Activated CD8-positive, alpha-beta memory T cell treated with anti-CD3 and anti-CD28 coated beads for 1 hour (primary cell): ENCODE data around the gene GJA5.
"Not testable (repeated sequence)": the region's sequence is repeated elsewhere in the genome, so short reads cannot be mapped to it uniquely, and the experiment has no call there.

Source experiments
- DNase-seq, 2 donors: peaks; one replicate each; pipeline ENCODE4 v3.0.0-alpha.2; 2020; ENCODE audit warnings: low read depth in 1 of 2; ENCODE audit errors: extremely low read depth in 1 of 2

Gene GJA5

GRCh38 chr1:147734291-147734841, 26.0 kb downstream of the GJA5 start:
- DNase-seq = not testable (repeated sequence)

DNA sequence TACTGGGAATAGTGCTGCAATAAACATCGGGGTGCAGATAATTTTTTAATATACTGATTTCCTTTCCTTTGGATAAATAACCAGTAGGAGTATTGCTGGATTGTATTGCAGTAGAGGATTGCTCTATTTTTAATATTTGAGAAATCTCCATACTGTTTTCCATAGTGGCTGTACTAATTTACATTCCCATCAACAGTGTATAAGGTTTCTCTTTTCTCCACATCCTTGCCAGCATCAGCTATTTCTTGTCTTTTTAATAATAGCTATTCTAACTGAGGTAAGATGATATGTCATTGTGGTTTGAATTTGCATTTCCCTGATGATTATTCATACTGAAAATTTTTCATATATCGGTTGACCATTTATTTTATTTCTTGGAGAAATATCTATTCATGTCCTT, 31.1 kb downstream of the GJA5 start:
- DNase-seq = no peak

- no peak for DNase-seq
Measured at GRCh38 chr1:147726168-147726567, 34.2 kb downstream of the GJA5 start.

DNA sequence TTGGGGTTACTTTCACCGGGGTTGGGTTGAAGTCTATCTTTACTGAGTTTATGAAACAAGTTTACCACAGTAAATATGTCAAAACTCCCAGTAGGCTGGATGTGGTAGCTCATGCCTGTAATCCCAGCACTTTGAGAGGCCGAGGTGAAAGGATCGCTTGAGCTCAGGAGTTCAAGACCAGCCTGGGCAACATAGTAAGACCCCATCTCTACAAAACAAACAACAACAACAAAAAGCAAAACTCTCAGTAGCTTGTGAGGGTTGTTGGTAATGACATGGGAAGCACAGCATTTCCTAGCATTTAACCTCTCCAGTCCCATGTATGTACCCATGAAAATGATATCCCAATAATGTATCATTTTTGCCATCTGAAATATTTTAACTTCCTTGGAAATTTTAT, 34.7 kb downstream of the GJA5 start:
- no peak for DNase-seq

GRCh38 chr1:147723691-147724323, 36.6 kb downstream of the GJA5 start:
- DNase-seq = no peak

DNA sequence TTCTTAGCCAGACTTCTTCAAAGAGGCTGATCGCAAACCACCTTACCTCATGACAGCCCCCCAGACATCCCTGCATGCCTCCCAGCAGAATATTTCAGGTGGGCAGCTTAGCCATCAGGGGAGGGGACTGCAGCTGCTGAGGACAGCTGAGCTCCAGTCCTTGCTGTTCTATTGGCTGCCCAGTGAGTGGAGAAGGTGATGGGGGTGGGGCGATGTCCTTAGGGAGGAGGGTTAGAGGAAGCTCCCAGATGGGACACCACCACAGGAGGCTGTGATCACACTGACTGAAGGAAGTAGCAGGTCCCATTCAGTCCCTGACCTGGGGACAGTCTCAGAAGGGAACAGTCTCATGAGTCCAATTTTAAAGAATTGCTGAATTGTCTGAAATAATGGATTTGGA, 38.3 kb downstream of the GJA5 start:
- DNase-seq = no peak

GRCh38 chr1:147721716-147722115, 38.7 kb downstream of the GJA5 start:
- DNase-seq = no peak

DNA sequence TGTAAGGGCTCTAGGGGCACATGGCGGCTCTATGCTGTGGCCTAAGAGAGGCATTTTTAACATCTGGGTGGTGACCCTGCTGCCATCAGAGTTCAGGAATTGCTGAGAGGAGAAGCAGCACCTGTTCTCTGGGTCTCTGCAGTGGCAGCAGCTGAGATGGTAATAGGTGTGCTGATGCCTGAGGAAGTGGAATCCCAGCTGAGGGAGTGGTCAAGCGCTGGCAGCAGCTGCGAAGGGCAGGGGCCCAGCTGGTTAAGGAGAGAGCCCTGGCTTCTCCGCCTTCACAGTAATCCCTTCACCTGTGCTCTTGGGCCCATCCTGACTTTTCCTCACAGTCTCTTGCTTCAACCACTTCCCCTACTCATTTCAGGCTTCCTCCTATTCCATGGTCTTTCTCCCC, 39.8 kb downstream of the GJA5 start:
- DNase-seq = no peak

DNA sequence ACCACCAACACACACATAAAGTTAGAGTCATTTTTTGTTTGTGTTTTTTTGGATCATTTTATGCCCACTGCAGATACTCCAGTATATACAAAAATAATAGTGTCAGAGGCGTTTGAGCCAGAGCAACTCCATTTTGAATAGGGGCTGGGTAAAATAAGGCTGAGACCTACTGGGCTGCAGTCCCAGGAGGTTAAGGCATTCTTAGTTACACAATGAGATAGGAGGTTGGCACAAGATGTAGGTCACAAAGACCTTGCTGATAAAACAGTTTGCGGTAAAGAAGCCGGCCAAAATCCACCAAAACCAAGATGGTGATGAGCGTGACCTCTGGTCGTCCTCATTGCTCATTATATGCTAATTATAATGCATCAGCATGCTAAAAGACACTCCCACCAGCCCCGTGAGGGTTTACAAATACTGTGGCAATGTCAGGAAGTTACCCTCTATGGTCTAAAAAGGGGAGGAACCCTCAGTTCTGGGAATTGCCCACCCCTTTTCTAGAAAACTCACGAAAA, 40.6 kb downstream of the GJA5 start:
- DNase-seq = no peak

DNA sequence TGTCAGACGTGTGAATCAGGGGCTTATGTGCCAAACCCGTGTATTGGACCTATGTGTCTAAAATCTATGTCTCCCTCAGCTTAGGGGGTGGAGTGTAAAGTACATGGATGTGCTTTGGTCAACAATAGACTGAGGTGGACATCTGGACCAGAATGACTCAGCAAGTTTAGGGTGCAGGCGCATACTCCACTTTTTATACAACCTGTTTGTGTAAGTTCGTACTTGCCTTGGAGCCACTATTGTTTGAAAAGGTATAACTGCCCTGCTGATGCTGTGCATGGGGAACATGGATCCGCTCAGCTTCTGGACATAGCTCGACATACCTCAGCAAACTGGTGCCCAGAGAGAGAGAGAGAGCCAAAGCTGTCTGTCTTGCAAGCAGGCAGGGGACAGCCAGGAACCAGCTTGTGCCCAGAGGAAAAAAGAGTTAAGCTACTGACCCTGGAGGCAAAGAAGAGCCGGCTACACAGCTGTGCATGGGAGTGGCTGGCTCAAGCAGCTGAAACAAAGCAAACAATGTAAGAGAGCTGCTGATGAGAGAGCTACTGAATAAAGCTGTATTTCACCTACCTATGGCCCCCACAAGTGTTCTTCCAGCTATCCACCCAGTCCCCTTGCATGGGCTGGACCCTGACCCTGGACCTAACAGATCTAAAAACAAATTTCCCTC, 41.2 kb downstream of the GJA5 start:
- DNase-seq = no peak

GRCh38 chr1:147717706-147718097, 42.7 kb downstream of the GJA5 start:
- no peak for DNase-seq

DNA sequence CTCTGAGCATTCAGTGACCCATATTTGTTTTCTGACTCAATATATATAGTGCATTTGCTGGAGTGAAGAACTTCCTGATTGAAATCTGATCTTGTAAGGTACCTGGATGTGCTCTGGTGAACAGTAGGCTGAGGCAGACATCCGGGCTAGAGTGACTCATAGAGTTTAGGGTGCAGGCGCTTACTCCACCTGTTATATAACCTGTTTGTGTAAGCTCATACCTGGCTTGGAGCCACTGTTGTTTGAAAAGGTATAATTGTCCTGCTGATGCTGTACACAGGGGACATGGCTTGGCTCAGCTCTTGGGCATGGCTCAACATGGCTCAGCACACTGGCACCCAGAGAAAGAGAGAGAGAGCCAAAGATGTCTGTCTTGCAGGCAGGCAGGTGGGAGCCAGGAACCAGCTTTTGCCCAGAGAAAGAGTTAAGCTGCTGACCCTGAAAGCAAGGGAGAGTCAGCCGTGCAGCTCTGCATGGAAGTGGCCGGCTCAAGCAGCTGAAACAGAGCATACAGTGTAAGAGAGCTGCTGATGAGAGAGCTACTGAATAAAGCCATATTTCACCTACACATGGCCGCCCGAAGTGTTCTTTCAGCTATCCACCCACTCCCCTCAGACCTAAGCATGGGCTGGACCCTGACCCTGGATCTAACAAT, 43.2 kb downstream of the GJA5 start:
- DNase-seq = no peak

DNA sequence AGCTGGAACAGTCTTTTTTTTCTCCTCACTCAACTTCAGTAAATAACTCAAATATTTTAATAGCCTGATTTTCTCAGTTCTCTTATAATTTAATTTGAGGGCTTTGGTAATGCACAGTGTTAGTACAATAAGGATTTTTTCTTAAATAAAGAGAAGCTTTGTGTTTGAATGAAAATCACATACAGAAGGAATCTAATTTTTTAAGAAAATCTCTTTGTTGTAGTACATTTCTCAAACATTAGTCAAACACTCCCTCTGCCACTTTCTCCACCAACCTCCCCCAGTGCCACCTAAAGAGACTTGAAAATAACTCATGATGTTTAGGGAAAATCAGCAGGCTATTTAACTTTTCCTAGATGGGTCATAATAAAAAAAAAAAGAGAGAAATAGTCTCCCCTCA, 47.8 kb downstream of the GJA5 start:
- no peak for DNase-seq
